Ectodermal cell (in vitro differentiated cells): ENCODE measurements around the gene TCEA2.

ENCODE experiments used
- H3K27ac ChIP-seq: 2 replicates; pipeline ENCODE4 v1.7.0; 2013; ENCODE audit warnings: mild to moderate bottlenecking, low read depth, low read length; ENCODE audit not compliant: insufficient read depth, poor library complexity, severe bottlenecking
- H3K27me3 ChIP-seq: 2 replicates; pipeline ENCODE4 v1.7.0; 2013; ENCODE audit warnings: mild to moderate bottlenecking, low read length; ENCODE audit not compliant: insufficient read depth, control insufficient read depth, poor library complexity, severe bottlenecking
- H3K36me3 ChIP-seq: one replicate; pipeline ENCODE4 v1.7.0; 2013; ENCODE audit warnings: low read length; ENCODE audit not compliant: control insufficient read depth, insufficient read depth
- H3K4me1 ChIP-seq: one replicate; pipeline ENCODE4 v1.7.0; 2013; ENCODE audit warnings: low read length; ENCODE audit not compliant: control insufficient read depth, insufficient read depth
- H3K4me3 ChIP-seq: 2 replicates; pipeline ENCODE4 v1.7.0; 2013; ENCODE audit warnings: low read depth, low read length, control low read depth; ENCODE audit not compliant: insufficient read depth
- H3K9me3 ChIP-seq: 2 replicates; pipeline ENCODE4 v1.7.0; 2013; ENCODE audit warnings: mild to moderate bottlenecking, low read length, moderate library complexity; ENCODE audit not compliant: control insufficient read depth
- WGBS, 2 experiments: methylation state at CpG; one replicate each; pipeline ENCODE4 v1.1.7; 2013; ENCODE audit warnings: missing lambda C conversion rate in 2 of 2; 5-methylcytosine and 5-hydroxymethylcytosine counted together

TCEA2 gene

DNA sequence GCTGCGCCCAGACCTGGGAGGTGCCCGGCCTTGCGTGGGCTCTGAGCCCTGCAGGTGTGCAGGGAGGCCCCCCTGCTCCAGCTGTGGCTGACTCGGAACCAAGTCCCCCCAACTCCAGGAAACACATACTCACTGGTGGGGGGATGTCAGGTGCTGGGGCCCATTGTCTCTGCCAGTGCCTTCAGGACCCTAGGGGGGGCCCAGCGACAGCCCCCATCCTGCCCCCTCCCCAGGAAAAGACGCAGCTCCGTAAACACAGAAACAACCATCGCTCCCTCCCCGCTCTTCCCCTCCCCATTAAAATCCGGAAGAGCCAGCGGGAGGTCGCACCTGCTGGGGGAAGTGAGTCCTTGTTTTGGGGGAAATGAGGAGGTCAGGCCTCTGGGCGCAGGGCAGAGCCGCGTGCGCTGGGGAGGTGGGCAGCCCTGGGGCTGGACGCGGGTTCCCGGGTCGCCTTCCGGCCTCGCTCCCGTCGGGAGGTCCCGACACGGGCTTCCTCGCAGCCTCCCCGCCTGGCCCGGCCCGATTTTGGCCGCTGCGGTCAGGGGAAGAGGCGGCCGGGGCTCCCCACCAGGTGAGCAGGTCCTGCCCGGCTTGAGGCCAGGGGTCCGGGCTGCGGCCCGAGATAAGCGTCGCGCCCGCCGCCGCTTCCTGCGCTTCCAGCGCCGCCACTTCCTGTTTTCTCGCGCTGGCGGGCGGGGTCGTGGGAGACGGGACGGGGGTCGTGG, 20.8 kb upstream of the TCEA2 start:
- H3K4me3 ChIP-seq = peak overlapping the region; percentile 16
- H3K36me3 ChIP-seq = no peaks in the 10 kb centered on the region
- H3K9me3 ChIP-seq = no peaks in the 10 kb centered on the region
- H3K27me3 ChIP-seq = peaks cover 98% of the 10 kb centered on the region
- 5% methylated on average over 44 to 55 of the region's 55 CpGs for WGBS, 2 experiments
- peaks cover 16% of the 10 kb centered on the region for H3K4me1 ChIP-seq
- no peak overlapping the region for H3K27ac ChIP-seq

DNA sequence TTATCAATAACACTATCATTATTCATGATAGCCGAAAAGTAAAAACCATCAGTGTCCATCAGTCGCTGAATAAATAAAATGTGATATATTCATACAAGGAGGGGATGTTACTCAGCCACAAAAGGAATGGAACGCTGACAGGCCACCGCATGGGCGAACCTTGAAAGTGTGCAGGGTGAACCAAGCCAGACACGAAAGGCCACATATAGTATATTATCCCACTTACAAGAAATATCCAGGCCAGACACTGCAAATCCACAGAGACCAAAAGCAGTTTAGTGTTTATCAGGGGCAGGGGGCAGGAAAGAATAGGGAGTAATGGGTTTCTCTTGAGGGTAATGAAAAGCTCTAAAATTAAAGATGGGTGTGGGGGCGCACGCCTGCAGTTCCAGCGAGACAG, 19.2 kb upstream of the TCEA2 start:
- WGBS, 2 experiments = 95 to 97% methylated on average over 9 of the region's 9 CpGs
- peaks cover 98% of the 10 kb centered on the region for H3K27me3 ChIP-seq
- no peak overlapping the region for H3K27ac ChIP-seq
- no peaks in the 10 kb centered on the region for H3K9me3 ChIP-seq
- no peaks in the 10 kb centered on the region for H3K36me3 ChIP-seq
- peaks cover 16% of the 10 kb centered on the region for H3K4me1 ChIP-seq
- no peak overlapping the region for H3K4me3 ChIP-seq

DNA sequence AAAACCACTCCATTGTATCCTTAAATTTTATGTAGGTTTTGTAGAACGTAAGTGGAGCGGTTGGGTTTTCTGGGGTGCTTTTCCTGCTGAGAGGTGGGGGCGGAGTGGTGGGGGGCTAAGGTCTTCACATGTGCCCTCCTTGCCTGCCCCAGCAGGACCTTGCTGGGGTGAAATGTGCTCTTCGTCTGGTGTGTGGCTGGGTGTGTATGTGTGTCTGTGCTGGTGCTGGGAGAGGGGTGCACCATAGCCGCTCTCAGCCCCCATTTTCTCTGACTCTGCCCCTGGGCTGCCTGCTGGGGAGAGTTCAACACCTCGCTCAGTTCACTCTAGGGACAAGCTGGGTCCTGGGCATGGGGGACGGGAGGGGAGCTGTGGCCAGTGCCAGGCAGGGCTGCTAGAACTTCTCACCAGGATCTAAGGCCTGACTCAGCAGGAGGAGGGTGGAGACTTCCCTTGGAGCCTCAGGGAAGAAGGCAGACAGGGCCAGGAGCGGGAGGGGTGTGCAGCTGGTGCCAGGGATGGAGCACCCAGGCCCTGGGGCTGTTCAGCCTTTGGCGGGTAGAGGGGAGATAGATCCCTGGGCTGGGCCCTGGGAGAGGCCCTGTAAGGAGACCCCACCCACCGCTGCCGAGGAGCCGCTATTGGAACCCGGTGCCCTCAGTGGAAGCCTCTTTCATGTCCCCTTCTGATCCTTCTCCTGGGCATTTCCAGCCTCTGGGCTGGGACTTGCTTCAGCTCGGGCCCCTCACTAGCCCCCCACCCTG, 18.3 kb upstream of the TCEA2 start:
- Histone ChIP-seq H3K9me3 (no peaks in the 10 kb centered on the region), H3K27me3 (peaks cover 98% of the 10 kb centered on the region), H3K27ac (no peak overlapping the region), H3K4me3 (no peak overlapping the region), H3K4me1 (peaks cover 16% of the 10 kb centered on the region), H3K36me3 (no peaks in the 10 kb centered on the region)
- WGBS, 2 experiments = 81 to 84% methylated on average over 14 of the region's 14 CpGs

DNA sequence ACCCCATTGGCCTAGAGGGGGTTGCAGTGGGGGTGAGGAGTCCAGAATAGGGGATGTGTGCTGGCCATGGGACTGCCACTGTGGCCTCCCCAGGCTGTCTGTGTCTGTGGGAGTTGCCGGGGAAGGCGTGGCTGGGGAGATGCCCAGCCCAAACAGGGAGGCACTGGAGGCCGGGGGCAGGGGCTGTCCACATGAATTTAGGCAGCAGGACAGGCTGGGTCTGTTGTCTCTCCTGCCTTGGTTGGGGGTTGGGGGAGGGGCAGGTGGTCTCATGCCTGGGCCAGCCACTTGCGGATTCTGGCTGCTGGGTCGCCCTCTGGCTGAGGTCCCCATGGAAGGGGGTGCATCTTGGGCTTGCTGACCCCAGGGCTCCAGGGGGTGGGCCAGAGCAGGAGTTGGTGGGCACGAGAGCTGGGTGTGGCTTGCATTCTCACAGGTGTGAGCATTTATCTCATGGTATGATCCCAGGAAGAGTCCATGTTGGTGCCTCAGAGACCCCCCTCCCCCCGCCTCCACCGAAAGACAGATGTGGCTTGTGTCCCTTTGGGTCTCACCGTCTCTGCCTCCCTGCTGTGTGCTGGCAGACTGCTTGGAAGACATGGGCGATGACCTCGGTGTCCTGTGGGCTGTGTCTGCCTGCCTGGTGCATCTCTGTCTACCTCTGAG, 17.5 kb upstream of the TCEA2 start:
- Histone ChIP-seq H3K36me3 (no peaks in the 10 kb centered on the region), H3K27me3 (peaks cover 98% of the 10 kb centered on the region), H3K27ac (no peak overlapping the region), H3K9me3 (no peaks in the 10 kb centered on the region), H3K4me1 (peaks cover 20% of the 10 kb centered on the region), H3K4me3 (no peak overlapping the region)
- WGBS, 2 experiments = 73 to 75% methylated on average over 11 of the region's 11 CpGs

DNA sequence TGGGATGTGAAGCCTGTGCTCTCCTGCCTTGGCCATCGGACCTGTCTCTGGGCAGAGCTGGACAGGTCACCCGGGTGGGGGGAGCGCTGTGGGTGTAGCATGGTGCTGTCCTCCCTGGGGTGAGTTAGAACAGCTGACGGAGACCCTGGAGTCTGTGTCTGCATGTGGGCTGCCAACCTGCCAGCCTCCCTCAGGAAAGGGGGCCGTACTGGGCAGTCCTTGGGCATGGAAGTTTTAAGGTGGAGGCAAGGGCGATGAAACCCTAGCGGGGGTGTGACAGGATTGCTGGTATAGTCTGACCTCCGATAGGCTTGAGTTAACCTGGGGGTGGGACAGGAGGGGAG, 16.0 kb upstream of the TCEA2 start:
- H3K27me3 ChIP-seq = peaks cover 96% of the 10 kb centered on the region
- WGBS, 2 experiments = 88 to 90% methylated on average over 8 of the region's 8 CpGs
- no peaks in the 10 kb centered on the region for H3K36me3 ChIP-seq
- peaks cover 20% of the 10 kb centered on the region for H3K4me1 ChIP-seq
- H3K4me3 ChIP-seq = no peak overlapping the region
- H3K9me3 ChIP-seq = no peaks in the 10 kb centered on the region
- no peak overlapping the region for H3K27ac ChIP-seq

DNA sequence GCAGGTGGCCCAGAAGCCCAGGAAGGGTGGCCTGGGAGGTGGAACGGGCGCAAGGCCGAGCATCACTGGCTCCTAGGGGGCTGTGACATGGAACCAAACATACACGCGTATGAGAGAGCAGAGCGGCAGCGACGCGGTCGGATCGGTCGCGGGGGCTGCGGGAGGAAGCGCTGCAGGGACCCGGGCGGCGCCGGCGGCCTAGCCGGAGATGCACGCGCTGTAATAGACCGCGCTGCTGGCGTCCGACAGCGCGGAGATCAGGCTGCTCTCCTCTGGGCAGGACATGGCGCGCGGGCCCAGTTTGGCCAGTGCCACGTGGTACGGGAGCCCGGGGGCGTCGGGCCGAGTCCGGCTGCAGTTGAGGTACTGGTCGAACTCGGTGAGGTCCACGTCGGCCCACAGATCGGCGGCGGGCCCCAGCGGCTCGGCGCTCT, 15.0 kb upstream of the TCEA2 start:
- Histone ChIP-seq H3K4me1 (peaks cover 16% of the 10 kb centered on the region), H3K36me3 (no peaks in the 10 kb centered on the region), H3K9me3 (no peaks in the 10 kb centered on the region), H3K27ac (no peak overlapping the region), H3K27me3 (peaks cover 95% of the 10 kb centered on the region), H3K4me3 (peak overlapping the region; percentile 12)
- 6 to 7% methylated on average over 49 of the region's 49 CpGs for WGBS, 2 experiments

DNA sequence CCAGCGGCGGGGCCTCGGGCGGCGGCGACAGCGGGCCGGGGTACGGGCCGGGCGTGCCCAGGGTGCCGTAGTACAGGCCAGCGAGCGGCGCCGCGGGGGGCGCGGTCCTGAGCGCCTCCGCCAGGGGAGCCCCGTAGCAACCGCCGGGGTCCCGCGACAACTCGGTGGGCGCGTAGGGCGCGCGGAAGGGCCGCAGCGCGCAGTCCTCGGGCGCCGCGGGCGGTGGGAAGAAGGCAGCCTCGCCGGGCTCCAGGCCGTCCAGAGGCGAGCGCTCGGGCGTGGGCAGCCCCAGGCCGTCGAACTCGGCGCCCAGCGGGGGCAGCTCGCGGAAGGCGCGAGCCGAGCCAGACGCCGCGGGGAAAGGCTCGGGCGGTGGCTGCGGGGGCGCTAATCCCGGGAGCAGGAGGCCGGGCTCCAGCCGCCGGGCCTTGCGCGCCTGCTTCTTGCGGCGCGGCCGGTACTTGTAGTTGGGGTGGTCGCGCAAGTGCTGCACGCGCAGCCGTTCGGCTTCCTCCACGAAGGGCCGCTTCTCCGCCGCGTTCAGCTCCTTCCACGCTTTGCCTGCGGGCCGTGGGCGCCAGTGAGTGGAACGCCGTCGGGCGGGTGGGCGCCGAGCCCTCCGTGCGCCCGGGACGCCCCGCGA, 14.5 kb upstream of the TCEA2 start:
- WGBS, 2 experiments = 4 to 5% methylated on average over 99 to 101 of the region's 101 CpGs
- no peak overlapping the region for H3K27ac ChIP-seq
- H3K4me3 ChIP-seq = peak overlapping the region; percentile 12
- peaks cover 16% of the 10 kb centered on the region for H3K4me1 ChIP-seq
- no peaks in the 10 kb centered on the region for H3K9me3 ChIP-seq
- no peaks in the 10 kb centered on the region for H3K36me3 ChIP-seq
- peaks cover 89% of the 10 kb centered on the region for H3K27me3 ChIP-seq

DNA sequence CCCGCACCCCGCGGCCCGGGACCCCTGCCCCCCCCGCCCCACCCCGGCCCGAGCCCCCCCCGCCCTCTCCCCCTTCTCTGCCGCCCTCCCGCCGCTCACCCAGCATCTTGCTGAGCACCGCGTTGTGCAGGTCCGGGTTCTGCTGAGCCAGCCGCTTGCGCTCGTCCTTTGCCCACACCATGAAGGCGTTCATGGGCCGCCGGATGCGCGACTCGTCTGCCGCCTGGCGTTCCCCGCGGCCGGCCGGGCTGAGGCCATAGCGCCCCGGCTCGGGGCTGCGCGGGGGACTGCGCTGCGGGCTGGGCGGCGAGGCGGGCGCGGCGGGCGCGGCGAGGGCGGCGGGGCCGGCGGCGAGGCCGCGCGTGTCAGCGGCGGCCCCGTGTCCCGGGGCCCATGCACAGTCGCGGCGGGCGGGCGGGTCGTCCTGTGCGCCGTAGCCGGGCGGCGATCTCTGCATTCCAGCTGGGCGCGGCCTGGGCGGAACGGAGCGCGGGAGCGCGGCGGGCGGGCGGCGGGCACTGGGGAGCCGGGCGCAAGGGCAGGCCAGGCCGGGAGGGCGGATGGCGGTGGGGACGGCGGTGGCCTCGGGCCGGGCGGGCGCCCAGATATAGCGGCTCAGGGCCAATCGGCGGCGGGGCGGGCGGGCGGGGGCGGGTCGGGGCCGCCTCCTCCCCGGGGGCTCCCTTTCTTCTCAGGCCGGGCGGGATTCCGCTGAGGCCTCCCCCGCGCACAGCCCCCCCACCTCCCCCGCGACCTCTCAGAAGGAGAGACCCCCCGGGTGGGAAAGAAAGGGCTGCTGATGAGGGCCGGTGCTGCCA, 13.7 kb upstream of the TCEA2 start, which contains the start of gene SOX18:
SOX18 (minus strand) TSS at position 580 of the 818 bp plus-strand sequence; CDS start at position 457, 123 bp downstream.
- Histone ChIP-seq H3K27ac (no peak within 1 kb of the TSS), H3K9me3 (no peaks in the 10 kb centered on the region), H3K36me3 (no peaks in the 10 kb centered on the region), H3K4me1 (peaks cover 24% of the 10 kb centered on the region), H3K27me3 (peaks cover 82% of the 10 kb centered on the region), H3K4me3 (peak within 1 kb of the TSS; percentile 12)
- WGBS, 2 experiments = 1% methylated on average over 103 to 104 of the region's 111 CpGs

DNA sequence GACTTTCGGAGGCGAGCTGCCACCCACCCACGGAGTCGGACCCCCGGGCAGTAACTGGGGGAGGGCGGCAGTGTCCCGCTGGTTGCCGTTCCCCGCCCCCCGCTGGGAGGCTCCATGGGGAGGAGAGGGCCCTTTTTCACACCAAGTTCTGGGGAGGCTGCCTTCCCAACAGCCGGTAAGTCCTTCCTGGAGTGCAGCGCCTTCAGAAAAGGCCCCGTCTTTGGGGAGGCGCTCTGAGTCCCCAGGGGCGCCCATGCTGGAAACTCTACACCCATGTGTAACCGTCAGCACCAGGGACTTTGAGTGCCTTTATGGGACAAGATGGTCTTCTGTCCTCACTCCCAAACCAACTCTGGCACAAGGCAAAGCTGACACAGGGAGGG, 13.1 kb upstream of the TCEA2 start:
- 37 to 43% methylated on average over 16 of the region's 16 CpGs for WGBS, 2 experiments
- H3K9me3 ChIP-seq = no peaks in the 10 kb centered on the region
- peaks cover 76% of the 10 kb centered on the region for H3K27me3 ChIP-seq
- no peaks in the 10 kb centered on the region for H3K36me3 ChIP-seq
- H3K27ac ChIP-seq = no peak overlapping the region
- H3K4me3 ChIP-seq = no peak overlapping the region
- peaks cover 25% of the 10 kb centered on the region for H3K4me1 ChIP-seq
